NCI-H1105 (cell line): Measurements from ENCODE around the gene CACTIN.
"Not testable (repeated sequence)": the region's sequence is repeated elsewhere in the genome, so short reads cannot be mapped to it uniquely, and the experiment has no call there.

ENCODE experiments used
- DNase-seq: peaks from one replicate; lab custom pipeline; 2025; lab: John Stamatoyannopoulos, UW

CACTIN gene

DNA sequence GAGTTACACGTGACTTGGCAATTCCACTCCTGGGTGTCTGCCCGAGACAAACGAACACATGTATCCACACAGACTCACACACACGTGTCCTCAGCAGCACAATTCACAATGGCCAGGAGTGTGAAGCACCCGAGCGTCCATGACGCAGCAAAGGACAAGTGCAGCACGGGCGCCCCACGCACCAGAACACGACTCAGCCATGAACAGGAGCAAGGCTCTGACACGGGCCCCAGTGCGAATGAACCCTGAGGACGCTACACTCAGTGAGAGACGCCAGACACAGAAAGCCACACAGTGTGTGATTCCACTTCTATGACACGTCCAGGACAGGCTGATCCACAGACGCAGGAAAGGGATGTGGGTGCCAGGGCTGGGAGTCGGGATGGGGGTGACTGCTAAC lies 37.2 kb upstream of the CACTIN start:
- no peak for DNase-seq

DNA sequence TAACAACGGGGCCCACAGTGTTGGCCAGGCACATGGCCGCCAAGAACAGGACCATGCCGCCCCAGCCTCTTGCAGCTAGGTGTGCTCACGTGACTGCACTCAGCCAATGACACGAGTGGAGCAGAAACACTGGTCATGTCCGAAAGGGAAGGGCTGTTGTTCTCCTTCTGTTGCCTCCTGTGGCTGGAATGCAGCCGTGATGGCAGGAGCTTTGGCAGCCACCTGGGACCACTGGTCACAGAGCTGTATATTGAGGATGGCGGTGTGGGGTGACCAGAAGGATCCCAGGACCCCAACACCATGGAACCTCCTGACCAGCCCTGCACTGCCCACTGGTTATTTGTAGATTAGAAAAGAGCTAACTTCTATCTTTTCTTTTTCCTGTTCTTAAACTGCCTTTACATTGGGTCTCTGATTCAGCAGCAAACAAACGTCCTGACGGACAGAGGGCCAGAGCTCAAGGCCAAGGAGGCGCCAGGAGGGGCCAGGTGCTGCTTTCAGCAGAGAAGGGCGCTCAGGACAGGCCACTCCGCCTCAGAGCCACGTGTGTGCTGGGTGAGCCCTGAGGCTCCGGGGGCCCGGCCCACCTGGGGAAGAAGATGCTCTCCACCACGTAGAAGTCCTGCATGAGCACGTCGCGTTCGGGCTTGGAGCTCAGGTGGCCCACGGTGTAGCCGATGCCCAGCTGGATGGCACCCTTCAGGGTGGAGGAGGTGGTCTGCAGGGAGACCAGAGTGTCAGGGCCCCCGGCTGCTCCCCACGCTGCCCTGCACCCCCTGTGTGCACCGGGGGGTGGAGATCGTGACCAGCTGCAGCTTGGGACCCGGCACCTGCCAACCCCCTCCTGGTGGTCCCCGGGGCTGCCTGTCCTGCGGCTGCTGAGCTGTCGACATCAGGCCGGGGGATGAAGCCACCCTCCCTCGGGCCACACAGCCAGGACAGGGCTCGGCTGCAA lies 35.0 kb upstream of the CACTIN start:
- DNase-seq = no peak

DNA sequence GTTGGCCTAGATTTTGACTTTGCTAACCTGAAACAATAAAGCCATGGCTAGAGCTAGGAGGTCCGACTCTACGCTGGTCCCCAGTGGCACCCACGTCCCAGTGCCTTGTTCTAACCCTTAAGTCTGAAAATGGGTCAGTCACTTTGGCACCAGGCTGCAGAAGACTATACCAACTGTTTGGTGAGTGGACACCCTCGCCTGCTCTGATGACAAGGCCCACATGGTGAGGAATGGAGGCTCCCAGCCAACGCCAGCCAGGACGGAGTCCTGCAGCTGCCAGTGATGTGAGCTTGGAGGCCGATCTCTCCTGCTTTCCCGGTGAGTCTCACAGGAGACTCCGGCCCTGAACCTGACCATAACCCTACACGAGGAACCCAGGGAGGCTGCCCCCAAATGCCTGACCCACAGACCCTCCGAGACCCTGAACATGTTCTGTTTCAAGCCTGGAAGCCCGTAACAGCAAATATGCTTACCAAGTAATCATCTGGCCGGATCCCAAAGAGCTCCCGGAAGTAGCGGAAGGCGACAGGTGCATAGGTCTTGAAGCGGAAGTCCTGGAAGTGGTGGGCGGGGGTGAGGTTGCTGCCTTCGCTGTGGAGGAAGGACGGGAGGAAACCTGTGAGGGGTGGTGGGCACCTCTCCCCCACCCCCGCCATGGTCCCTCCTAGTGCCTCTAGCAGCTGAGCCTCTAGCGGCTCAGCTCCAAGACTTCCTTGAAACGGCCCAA lies 34.1 kb upstream of the CACTIN start:
- no peak for DNase-seq

DNA sequence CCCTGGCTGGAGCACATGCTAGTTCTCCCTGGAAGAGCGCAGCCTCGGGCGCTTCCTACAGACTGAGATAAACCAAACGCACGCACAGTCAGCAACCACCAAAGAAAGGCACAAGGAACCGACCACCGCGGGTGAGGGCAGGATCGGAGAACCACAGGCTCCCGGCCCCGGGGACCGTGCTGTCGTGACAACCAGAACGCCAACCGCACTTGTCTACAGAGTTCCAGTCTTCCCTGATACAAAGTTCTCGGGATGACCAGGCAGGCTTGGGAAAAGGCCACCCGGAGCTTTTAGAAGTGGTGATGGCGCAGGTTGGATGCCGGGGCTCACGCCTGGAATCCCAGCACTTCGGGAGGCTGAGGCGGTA lies 33.1 kb upstream of the CACTIN start:
- DNase-seq = no peak

DNA sequence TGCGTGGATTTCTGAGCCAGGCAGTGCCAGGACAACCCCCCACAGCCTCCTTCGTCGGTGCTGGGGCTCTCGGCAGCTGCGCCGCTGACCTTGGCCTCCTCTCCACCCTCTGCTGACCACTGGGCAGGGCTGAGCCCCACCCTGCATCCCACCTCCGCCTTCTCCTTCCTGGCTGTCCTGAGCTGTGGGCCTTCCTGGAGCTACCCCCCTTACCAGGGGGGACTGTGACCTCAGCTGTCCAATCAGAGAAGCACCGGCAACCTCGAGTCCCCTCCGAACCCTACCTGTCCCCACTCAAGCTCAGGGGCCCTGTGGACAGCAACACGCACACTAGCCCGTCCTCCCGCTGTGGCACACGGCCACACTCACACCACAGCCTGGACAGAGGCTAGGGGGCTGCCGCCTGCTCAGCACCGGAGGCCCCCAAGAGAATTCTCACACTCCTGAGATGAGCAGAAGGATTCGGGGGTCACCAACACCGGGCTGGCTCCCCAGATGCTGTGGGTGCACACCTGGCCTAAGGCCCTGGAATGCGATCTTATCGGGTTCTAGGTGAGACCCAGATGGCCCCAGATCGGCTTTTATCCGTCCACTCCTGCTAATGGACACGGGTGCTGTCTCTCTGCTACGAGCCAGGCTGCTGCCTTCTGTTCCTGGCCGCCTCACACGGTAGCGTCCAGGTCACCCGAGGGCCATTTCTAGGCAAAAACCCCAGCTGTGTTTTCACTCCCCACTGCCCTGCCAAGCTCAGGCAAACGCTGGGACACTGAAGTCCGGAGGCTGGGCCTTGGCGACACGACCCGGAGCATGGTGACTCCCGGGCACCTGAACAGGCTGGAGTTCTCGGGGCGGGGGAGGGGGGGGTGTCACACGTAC lies 32.5 kb upstream of the CACTIN start:
- DNase-seq = no peak

DNA sequence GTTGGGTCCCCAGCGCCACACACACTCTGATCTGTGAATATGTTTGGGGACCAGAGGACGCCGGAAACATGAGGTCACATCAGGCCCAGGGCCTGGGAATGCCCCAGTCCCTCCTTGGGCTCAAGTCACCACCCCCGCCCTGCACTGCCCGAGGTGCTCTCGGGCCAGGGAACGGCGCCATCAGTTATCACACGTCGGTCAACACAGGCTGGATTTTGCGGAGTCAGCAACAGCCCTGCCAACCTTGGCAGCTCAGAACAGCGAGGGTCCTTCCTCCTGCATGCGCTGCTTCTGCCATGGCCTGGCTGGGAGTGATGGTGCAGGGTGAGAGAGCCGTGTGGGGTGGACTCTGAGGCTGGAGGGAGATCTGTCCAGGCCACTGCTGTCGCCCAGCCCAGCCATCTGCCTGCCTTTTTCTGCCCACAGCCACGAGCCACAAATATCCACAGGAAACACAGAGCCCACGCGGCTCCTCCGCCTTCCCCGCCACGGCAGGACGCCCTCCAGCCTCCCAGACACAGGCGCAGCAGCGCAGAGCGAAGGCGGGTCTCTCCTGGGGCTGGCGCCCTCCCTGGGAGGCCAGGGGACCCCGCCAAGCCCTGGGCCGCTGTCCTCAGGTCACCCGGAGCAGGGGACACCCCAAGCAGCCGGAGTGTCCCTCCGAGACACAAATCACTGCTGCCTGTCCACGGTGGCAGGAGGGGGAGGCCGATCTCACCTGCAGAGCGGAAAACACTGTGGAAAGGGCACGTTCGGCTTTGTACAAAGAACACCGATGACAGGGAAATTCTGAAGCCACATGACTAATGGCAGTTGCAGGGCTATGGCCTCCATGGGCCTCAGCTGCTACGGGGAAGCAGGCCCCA lies 31.6 kb upstream of the CACTIN start:
- no peak for DNase-seq

DNA sequence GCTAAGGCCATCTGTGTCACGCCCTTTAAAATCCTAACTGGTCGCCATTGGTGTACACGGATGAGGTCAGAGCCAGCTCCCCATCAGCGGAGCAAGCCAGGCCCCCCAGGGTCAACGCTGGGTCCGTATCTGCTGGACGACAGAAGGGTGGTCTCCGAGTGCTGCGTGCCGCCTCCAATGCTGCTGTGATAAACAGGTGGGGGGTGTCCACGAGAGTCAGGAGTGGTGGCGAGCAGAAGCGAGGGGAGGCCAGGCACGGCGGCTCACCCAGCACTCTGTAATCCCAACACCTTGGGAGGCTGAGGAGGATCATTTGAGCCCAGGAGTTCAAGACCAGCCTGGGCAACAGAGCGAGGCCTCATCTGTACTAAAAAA lies 30.8 kb upstream of the CACTIN start:
- no peak for DNase-seq

DNA sequence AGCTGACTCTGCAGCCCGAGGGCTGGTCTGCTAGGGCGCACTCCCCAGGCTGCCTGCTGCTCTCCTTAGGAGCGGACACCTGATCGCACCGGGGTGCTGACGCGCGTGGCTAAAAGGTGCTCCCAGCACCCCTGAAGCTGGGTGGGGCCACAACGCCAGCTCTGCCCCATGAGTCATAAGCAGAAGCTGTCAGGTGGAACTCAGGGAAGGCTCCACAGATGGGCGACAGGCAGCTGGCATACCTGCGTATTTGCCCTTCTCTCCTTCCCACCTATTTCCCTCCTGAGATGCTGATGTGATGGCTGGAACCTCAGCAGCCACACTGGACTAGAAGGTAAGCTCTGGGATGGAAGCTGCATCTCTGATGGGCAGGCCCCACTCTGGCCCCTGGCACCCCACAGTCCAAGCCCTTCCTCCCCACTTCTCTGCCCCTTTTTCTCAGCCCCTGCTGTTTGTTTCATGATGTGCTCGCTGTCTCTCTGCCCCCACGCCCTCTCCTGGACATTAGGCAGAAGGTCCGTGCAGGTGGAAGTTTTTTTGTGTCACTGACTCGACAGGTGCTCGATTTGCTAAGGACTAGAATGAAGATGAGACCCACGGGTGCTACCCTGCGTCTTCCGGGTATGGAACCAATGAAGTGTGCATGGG lies 30.3 kb upstream of the CACTIN start:
- no peak for DNase-seq

DNA sequence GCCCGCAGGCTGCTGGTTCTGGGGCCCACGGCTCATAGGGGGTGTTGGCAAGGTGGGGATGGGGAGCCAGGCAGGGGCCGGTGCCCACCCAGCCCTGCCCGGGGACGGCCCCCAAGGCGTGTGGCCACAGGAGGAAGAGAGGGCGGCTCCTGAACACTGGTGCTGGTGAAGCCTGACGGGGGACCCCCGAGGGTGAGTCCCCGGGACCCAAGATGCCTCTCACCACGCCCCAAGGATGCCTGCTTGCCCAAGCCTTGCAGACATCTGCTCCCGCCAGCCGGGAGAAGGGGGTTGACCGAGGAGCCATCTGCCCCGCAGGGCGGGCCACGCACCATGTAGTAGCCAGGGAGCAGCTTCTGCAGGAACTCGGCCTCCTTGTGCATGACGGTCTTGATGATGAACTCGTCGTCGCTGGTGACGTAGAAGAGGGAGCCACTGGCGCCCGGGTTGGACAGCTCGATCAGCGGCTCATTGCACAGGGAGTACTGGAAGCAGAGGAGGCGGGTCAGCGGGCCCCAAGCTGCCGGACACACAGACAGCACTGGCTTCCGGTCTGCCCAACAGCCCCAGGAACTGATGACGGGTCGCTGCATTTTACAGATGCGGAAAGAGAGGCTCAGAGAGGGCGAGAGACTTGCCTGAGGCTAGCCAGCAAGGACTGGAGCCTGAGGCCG lies 29.6 kb upstream of the CACTIN start:
- no peak for DNase-seq

DNA sequence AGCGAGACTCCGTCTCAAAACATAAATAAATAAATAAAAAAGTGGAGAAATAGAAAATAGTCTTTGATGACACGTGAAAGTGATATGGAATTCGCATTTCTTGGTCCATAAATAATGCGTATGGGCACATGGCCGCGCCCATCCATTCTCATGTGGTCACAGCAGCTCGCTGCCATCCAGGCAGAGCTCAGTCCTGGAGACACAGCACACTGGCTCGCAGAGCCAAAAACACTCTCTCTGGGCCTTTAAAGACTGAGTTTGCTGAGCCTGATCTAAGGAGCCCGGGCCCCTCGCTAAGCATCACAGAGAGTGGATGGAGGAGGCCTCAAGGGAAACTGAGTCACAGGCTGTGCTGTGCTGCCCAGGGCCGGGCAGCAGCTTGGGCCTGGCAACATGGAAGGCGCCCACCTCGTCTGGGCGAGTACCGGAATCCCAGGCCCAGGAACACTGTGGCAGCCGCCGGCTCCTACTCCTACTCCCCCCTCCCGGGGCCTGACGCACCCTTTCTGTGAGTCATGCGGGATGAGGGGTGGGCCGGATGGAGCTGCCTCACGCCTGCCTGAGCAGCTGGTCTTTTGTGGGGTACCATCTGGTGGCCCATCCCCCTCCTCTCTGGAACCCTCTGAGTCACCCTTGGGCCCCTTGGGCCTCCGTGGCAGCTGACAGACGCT lies 28.9 kb upstream of the CACTIN start:
- no peak for DNase-seq

DNA sequence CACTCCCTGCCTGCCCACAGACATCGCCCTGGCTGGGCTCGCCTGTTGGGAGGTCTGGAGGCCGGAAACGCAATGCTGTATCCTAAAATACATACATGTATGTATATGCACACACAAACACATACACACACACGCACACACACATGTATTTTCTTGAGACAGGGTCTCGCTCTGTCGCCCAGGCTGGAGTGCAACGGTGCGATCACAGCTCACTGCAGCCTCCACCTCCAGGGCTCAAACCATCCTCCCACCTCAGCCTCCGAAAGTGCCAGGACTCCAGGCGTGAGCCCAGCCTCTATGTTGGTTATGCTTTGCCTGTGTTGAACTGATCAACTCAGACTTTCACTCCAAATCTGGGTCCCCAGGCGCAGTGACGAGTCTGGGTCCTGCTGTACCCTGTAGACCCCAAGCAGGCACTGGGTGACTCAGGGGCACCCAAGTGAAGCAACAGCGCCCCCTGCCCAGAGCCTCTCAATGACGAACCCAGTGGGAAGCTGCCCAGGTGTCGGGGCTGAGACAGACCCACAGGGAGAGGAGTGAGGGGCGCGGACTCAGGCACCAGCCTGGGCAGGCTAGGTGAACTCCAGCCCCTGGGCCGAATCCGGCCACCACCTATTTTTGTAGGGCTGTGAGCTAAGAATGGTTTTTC lies 27.4 kb upstream of the CACTIN start:
- DNase-seq = no peak

DNA sequence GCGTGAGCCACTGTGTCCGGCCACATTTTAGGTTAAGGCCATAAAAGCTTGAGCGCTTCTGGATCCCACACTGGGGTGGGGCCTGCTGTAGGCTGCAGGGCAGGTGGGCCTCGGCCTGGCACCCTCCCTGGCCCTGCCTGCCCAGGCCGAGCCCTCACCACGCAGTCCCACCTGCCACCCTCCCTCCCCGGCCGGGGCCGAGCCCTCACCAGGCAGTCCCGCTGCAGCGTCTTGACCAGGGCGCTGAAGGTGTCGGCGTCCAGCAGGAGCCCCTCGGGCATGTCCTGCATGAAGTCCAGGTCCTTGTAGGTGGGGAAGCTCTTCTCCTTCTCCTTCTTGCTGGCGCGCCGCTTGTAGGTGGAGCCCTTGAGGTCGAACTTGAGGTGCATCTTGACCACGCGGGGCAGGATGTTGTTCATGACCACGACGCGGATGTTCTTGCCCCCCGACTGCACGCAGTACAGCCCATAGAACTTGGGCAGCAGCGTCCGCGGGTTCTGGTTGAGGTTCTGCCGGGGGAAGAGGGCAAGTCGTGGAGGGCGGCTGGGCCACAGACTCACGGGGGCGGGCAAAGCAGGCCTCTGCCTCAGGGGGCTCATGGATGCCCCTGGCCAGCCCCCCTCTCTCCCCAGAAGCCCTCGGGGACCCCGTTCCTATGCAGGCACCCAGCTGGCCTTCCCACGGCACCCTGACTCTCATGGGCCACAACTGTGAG lies 26.6 kb upstream of the CACTIN start:
- DNase-seq = no peak

DNA sequence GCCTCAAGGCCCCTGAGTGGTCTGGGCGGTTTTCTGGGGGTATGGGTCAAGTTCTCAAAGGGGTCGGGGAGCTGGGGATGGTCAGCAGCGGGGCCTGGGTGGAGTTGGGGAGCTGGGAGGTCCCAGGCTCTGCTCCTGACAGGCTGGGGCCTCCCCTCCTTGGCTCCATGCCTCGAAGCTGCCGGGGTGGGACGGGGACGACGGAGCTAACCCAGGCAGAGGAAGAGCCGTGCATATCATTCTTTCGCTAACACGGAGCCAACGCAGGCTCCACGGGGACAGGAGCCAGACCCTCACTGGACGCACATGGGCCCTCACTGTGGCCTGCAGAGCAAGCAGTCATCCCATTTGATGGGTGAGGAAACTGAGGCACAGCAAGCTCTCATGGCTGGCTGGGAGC lies 25.8 kb upstream of the CACTIN start:
- DNase-seq = no peak

DNA sequence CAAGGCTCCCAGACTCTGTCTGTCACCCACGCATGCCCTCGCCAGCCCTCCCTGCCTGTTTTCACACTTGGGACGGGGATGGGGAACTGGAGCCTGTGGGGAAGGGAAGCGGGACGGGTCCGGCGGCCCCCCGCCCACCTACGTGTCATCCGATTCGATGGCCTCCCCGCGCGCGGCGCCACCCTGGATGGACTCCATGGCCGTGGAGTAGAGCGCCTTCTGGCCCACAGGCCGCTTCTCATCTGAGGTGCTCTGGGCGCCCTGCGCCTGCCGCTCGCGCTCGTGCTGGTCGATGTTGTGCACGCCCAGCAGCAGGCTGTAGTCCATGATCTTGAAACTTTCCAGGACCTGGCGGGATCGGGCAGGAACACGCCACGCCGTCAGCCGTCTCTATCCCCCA lies 25.1 kb upstream of the CACTIN start:
- no peak for DNase-seq

DNA sequence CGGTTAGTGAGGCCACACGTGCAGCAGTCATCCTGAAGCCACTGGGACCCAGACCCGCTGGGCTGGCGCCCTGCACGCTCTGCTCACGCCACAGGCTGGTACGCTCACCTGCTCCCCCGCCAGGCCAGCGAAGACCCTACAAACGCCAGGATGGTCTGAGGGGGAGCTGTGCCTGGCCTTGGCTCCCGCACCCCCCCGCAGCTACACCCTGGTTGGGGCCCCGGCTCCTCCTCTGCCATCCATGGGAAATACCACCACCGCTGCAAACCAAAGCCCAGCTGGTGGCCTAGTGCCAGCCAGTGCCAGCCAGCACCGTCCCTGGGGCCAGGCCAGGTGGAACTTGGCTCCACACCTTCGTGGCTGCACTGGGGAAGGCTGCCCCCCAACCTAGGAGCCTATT lies 23.3 kb upstream of the CACTIN start:
- DNase-seq = no peak

DNA sequence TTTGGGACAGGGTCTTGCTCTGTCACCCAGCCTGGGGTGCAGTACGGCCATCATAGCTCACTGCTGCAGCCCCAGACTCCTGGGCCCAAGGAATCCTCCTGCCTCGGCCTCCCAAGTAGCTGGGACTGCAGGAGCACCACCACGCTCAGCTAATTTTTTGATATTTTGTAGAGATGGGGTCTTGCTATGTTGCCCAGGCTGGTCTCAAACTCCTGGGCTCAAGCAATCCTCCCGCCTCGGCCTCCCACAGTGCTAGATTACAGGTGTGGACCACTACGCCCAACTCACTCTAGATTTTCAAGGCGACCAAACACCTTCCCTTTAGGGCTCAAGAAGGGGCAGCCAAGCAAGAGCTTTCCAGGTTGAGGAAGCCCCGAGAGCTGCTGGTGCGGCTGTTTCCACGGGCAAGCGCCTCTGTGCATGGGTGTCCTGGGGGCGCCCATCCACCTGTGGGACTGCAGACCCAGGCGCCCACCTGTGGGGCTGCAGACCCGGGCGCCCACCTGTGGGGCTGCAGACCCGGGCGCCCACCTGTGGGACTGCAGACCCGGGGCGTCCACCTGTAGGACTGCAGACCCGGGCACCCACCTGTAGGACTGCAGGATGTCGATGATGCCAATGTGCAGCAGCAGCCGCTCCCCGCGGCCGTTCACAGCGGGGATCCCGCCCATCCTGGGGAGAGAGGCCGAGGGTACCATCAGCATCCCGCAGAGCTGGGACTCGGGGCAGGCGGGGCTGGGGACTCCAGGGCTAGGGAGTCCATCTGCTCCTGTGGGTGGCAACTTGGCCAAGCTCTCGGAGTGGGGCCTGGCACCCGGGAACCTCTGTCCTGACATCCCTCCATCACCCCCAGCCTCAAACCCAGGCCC lies 21.7 kb upstream of the CACTIN start:
- no peak for DNase-seq

DNA sequence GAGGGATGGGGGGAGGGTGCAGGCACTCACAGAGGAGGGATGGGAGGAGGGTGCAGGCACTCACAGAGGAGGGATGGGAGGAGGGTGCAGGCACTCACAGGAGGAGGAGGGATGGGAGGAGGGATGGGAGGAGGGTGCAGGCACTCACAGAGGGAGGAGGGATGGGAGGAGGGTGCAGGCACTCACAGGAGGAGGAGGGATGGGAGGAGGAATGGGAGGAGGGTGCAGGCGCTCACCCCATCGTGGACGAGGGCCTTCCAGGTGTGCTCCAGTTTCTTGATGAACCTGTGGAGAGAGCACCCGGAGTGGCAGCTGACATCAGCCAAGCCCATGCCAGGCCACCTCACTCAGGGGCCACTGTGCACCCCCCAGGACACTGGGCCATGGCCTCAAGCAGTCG lies 20.5 kb upstream of the CACTIN start:
- DNase-seq = not testable (repeated sequence)
